Ascending aorta (tissue), 2 donors: Measurements from ENCODE around the gene KLRF1. TPM values are rescaled to one million over a fixed set of nuclear protein-coding genes. Genes with fewer than 3 reads are reported as not detected.

ENCODE experiments used
- DNase-seq, 2 donors: peaks; one replicate each; pipeline ENCODE4 v3.0.0-alpha.2; 2019; ENCODE audit warnings: low spot score in 2 of 2
- H3K27ac ChIP-seq, 2 donors: fragments of 200-600 bp; sonication (generic); one replicate each; pipeline ENCODE4 v1.5.1; 2016 to 2017; ENCODE audit warnings: mild to moderate bottlenecking in 1 of 2
- H3K27me3 ChIP-seq: fragments of 200-600 bp; sonication (generic); one replicate; pipeline ENCODE4 v1.5.1; 2017
- H3K36me3 ChIP-seq, 2 donors: fragments of 200-600 bp; sonication (generic); one replicate each; pipeline ENCODE4 v1.5.1; 2016
- H3K4me1 ChIP-seq, 2 donors: fragments of 200-600 bp; sonication (generic); one replicate each; pipeline ENCODE4 v1.5.1; 2016 to 2017; ENCODE audit warnings: mild to moderate bottlenecking in 1 of 2
- H3K4me3 ChIP-seq, 2 donors: fragments of 200-600 bp; sonication (generic); one replicate each; pipeline ENCODE4 v1.5.1; 2016 to 2017; ENCODE audit warnings: mild to moderate bottlenecking in 1 of 2
- H3K9me3 ChIP-seq, 2 donors: fragments of 200-600 bp; sonication (generic); one replicate each; pipeline ENCODE4 v1.5.1; 2016
- CTCF ChIP-seq, 3 experiments: fragments of 200-600 bp in 2 of 3; fragments of 450-650 bp in 1 of 3; sonication (generic) in 2 of 3; IDR thresholded peaks; one replicate each; pipeline ENCODE4 v1.5.1; 2016 to 2019; ENCODE audit warnings: antibody characterized with exemption in 3 of 3, mild to moderate bottlenecking in 1 of 3, moderate library complexity in 1 of 3
- intact Hi-C: fragments of 100-400 bp; cut with DNase I; formaldehyde crosslinking; loops from one replicate; pipeline ENCODE4 v1.15.1; 2023
- total RNA-seq: library from RNA; depleted of rRNA; stranded (reverse); fragments of >200 nt; gene quantifications from one replicate; pipeline ENCODE4 v1.1.0, GENCODE V29; 2016

KLRF1 gene
- total RNA-seq, 1 donor from 2014 or later: not detected

GRCh38 chr12:9856151-9856550 lies 28.9 kb downstream of the KLRF1 start:
- no peak for DNase-seq
- intact Hi-C loops: no loop called here
- H3K27me3 ChIP-seq: no peaks in the 10 kb centered on the region
- no peaks in the 10 kb centered on the region for H3K9me3 ChIP-seq
- no peak for TF ChIP-seq CTCF (IDR thresholded peaks at IDR 0.05)
- H3K4me3 ChIP-seq: no peak overlapping the region
- H3K4me1 ChIP-seq: no peaks in the 10 kb centered on the region
- no peaks in the 10 kb centered on the region for H3K36me3 ChIP-seq
- no peak overlapping the region for H3K27ac ChIP-seq

DNA sequence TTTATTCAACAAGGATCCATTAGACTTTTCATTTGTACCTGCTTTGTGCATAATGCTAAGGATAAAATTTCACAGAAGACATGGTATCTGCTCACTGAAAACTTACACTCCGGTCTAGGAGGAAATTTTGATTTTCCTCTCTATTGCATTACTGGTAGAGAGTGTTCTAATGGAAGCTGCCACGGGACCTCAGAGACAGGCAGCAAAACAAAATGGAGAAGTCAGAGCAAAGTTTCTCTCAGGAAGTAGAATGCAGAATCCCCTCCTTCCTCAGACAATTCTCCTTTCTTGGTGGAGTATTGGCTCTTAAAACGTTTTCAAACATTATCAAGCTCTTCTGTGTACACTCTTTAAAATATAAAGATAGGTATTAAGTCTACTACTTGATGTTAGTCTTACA lies 29.6 kb downstream of the KLRF1 start:
- Histone ChIP-seq H3K36me3 (no peaks in the 10 kb centered on the region), H3K4me3 (no peak overlapping the region), H3K9me3 (no peaks in the 10 kb centered on the region), H3K4me1 (no peaks in the 10 kb centered on the region), H3K27me3 (no peaks in the 10 kb centered on the region), H3K27ac (no peak overlapping the region)
- no peak for DNase-seq
- TF ChIP-seq CTCF (IDR thresholded peaks at IDR 0.05): no peak
- intact Hi-C loops: no loop called here

- intact Hi-C loops: no loop called here
- DNase-seq: no peak
- no peak overlapping the region for H3K27ac ChIP-seq
- no peak for TF ChIP-seq CTCF (IDR thresholded peaks at IDR 0.05)
- H3K4me3 ChIP-seq: no peak overlapping the region
- H3K36me3 ChIP-seq: no peaks in the 10 kb centered on the region
- no peaks in the 10 kb centered on the region for H3K27me3 ChIP-seq
- H3K9me3 ChIP-seq: peaks cover 0 to 3% of the 10 kb centered on the region in 2 donors
- H3K4me1 ChIP-seq: no peaks in the 10 kb centered on the region
These were observed 30.9 kb downstream of the KLRF1 start for GRCh38 chr12:9858135-9858534.

DNA sequence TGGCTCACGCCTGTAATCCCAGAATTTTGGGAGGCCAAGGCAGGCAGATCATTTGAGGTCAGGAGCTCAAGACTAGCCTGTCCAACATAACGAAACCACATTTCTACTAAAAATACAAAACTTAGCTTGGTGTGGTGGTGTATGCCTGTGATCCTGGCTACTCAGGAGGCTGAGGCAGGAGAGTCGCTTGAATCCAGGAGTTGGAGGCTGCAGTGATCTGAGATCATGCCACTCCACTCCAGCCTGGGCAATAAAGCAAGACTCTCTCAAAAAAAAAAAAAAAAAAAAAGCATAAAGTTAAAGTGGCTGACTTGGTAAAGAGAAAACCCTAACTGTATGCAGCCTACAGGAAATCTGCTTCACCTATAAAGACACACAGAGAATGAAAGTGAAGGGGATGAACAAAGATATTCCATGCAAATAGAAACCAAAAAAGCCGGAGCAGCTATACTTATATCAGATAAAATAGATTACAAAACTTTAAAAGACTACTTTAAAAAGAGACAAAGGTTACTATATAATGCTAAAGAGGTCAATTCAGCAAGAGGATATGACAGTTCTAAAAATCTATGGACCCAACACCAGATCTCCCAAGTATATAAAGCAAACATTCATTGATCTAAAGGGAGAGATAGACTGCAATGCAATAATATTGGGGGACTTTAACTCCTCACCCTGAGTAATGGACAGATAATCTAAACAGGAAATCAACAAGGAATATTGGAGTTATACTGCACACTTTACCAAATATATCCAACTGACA lies 37.8 kb downstream of the KLRF1 start:
- no peak for TF ChIP-seq CTCF (IDR thresholded peaks at IDR 0.05)
- no peaks in the 10 kb centered on the region for H3K27me3 ChIP-seq
- H3K36me3 ChIP-seq: no peaks in the 10 kb centered on the region
- H3K27ac ChIP-seq: no peak overlapping the region
- DNase-seq: no peak
- H3K9me3 ChIP-seq: peaks cover 0 to 3% of the 10 kb centered on the region in 2 donors
- H3K4me3 ChIP-seq: peak overlapping the region in 1 of 2 donors; percentile 32
- no peaks in the 10 kb centered on the region for H3K4me1 ChIP-seq
- intact Hi-C loops: no loop called here

- no peaks in the 10 kb centered on the region for H3K4me1 ChIP-seq
- H3K36me3 ChIP-seq: no peaks in the 10 kb centered on the region
- intact Hi-C loops: no loop called here
- no peak overlapping the region for H3K27ac ChIP-seq
- no peak for TF ChIP-seq CTCF (IDR thresholded peaks at IDR 0.05)
- peaks cover 0 to 3% of the 10 kb centered on the region in 2 donors for H3K9me3 ChIP-seq
- no peaks in the 10 kb centered on the region for H3K27me3 ChIP-seq
- no peak for DNase-seq
- peak overlapping the region; percentile 23 to 52 for H3K4me3 ChIP-seq
These were observed 39.6 kb downstream of the KLRF1 start for GRCh38 chr12:9866860-9867269.
